HUES48 (cell line): Measurements from ENCODE around the gene PCYOX1L.
"Not testable (repeated sequence)": the region's sequence is repeated elsewhere in the genome, so short reads cannot be mapped to it uniquely, and the experiment has no call there.

Experiments
- H3K27ac ChIP-seq: one replicate; pipeline ENCODE4 v1.7.0; 2013; ENCODE audit warnings: low read depth, low read length, inconsistent platforms
- H3K27me3 ChIP-seq: 2 replicates; pipeline ENCODE4 v1.6.1; 2013; ENCODE audit warnings: mild to moderate bottlenecking, low read length; ENCODE audit not compliant: control insufficient read depth, insufficient read depth
- H3K36me3 ChIP-seq: 2 replicates; pipeline ENCODE4 v1.6.1; 2013; ENCODE audit warnings: low read length; ENCODE audit not compliant: control insufficient read depth, insufficient read depth
- H3K4me1 ChIP-seq: 2 replicates; pipeline ENCODE4 v1.6.1; 2013; ENCODE audit warnings: mild to moderate bottlenecking, low read length; ENCODE audit not compliant: control insufficient read depth, insufficient read depth
- H3K4me3 ChIP-seq: 2 replicates; pipeline ENCODE4 v1.5.1; 2013; ENCODE audit warnings: mild to moderate bottlenecking, low read depth, low read length
- H3K9ac ChIP-seq: 2 replicates; pipeline ENCODE4 v1.6.1; 2013; ENCODE audit warnings: mild to moderate bottlenecking, low read depth, low read length, moderate library complexity
- H3K9me3 ChIP-seq: 2 replicates; pipeline ENCODE4 v1.6.1; 2013; ENCODE audit warnings: low read length; ENCODE audit not compliant: control insufficient read depth, insufficient read depth

PCYOX1L gene

GRCh38 chr5:149387982-149388381, 30.1 kb downstream of the PCYOX1L start:
- Histone ChIP-seq H3K36me3 (no peaks in the 10 kb centered on the region), H3K4me3 (no peak overlapping the region), H3K27ac (no peak overlapping the region), H3K9me3 (no peaks in the 10 kb centered on the region), H3K27me3 (no peaks in the 10 kb centered on the region), H3K9ac (no peak overlapping the region), H3K4me1 (no peaks in the 10 kb centered on the region)

- no peak overlapping the region for H3K4me3 ChIP-seq
- H3K4me1 ChIP-seq = no peaks in the 10 kb centered on the region
- H3K9me3 ChIP-seq = no peaks in the 10 kb centered on the region
- H3K27me3 ChIP-seq = no peaks in the 10 kb centered on the region
- no peaks in the 10 kb centered on the region for H3K36me3 ChIP-seq
- H3K9ac ChIP-seq = no peak overlapping the region
- H3K27ac ChIP-seq = no peak overlapping the region
Measured at GRCh38 chr5:149388498-149389190, 30.8 kb downstream of the PCYOX1L start.

- Histone ChIP-seq H3K36me3 (no peaks in the 10 kb centered on the region), H3K9me3 (no peaks in the 10 kb centered on the region), H3K27me3 (no peaks in the 10 kb centered on the region), H3K4me1 (no peaks in the 10 kb centered on the region), H3K9ac (no peak overlapping the region), H3K27ac (no peak overlapping the region), H3K4me3 (no peak overlapping the region)
Measured at GRCh38 chr5:149389552-149390495, 32.0 kb downstream of the PCYOX1L start.

- H3K27me3 ChIP-seq, H3K9ac ChIP-seq, H3K4me3 ChIP-seq, H3K9me3 ChIP-seq, H3K36me3 ChIP-seq, H3K27ac ChIP-seq, H3K4me1 ChIP-seq: not testable (repeated sequence)
Measured at GRCh38 chr5:149391076-149391475, 33.2 kb downstream of the PCYOX1L start.

GRCh38 chr5:149391524-149391923, 33.7 kb downstream of the PCYOX1L start:
- Histone ChIP-seq H3K27ac (no peak overlapping the region), H3K4me3 (no peak overlapping the region), H3K9ac (no peak overlapping the region), H3K27me3 (no peaks in the 10 kb centered on the region), H3K4me1 (no peaks in the 10 kb centered on the region), H3K36me3 (no peaks in the 10 kb centered on the region), H3K9me3 (no peaks in the 10 kb centered on the region)

GRCh38 chr5:149392718-149393117, 34.9 kb downstream of the PCYOX1L start:
- H3K27ac ChIP-seq = no peak overlapping the region
- H3K9ac ChIP-seq = no peak overlapping the region
- no peaks in the 10 kb centered on the region for H3K27me3 ChIP-seq
- no peaks in the 10 kb centered on the region for H3K9me3 ChIP-seq
- no peaks in the 10 kb centered on the region for H3K4me1 ChIP-seq
- H3K4me3 ChIP-seq = no peak overlapping the region
- no peaks in the 10 kb centered on the region for H3K36me3 ChIP-seq

- H3K27ac ChIP-seq, H3K9me3 ChIP-seq, H3K4me3 ChIP-seq, H3K36me3 ChIP-seq, H3K4me1 ChIP-seq, H3K27me3 ChIP-seq, H3K9ac ChIP-seq: not testable (repeated sequence)
Measured at GRCh38 chr5:149394996-149395395, 37.1 kb downstream of the PCYOX1L start.

GRCh38 chr5:149397530-149397929, 39.7 kb downstream of the PCYOX1L start:
- H3K36me3 ChIP-seq = no peaks in the 10 kb centered on the region
- H3K4me3 ChIP-seq = no peak overlapping the region
- H3K4me1 ChIP-seq = no peaks in the 10 kb centered on the region
- H3K9ac ChIP-seq = no peak overlapping the region
- no peak overlapping the region for H3K27ac ChIP-seq
- no peaks in the 10 kb centered on the region for H3K27me3 ChIP-seq
- no peaks in the 10 kb centered on the region for H3K9me3 ChIP-seq

- not testable (repeated sequence) for H3K9ac ChIP-seq, H3K27ac ChIP-seq
Measured at GRCh38 chr5:149398747-149399266, 41.0 kb downstream of the PCYOX1L start.

GRCh38 chr5:149399775-149400174, 41.9 kb downstream of the PCYOX1L start:
- Histone ChIP-seq H3K4me3 (no peak overlapping the region), H3K9ac (no peak overlapping the region), H3K9me3 (no peaks in the 10 kb centered on the region), H3K4me1 (0 out of 2 replicates have a peak, but pooled peaks cover 4% of the 10 kb centered on the region), H3K36me3 (no peaks in the 10 kb centered on the region), H3K27ac (no peak overlapping the region), H3K27me3 (no peaks in the 10 kb centered on the region)

More at GRCh38 chr5:149398747-149399266, 41.0 kb downstream of the PCYOX1L start:
- H3K9me3 ChIP-seq, H3K4me3 ChIP-seq, H3K4me1 ChIP-seq, H3K27me3 ChIP-seq, H3K36me3 ChIP-seq: not testable (repeated sequence)

- no peak overlapping the region for H3K27ac ChIP-seq
- no peaks in the 10 kb centered on the region for H3K9me3 ChIP-seq
- no peaks in the 10 kb centered on the region for H3K27me3 ChIP-seq
- no peaks in the 10 kb centered on the region for H3K36me3 ChIP-seq
- no peak overlapping the region for H3K4me3 ChIP-seq
- H3K9ac ChIP-seq = no peak overlapping the region
- H3K4me1 ChIP-seq = 0 out of 2 replicates have a peak, but pooled peaks cover 4% of the 10 kb centered on the region
Measured at GRCh38 chr5:149400304-149400703, 42.5 kb downstream of the PCYOX1L start.
